ENCODE data around the gene HDAC10. TPM values are rescaled to one million over a fixed set of nuclear protein-coding genes. Genes with fewer than 3 reads are reported as not detected.

Gene HDAC10
- total and polyA plus RNA-seq, 10 of the 15 experiments (the other 5 are each of a cell fraction or from before 2014, with no cell fraction given) = 0.26 to 48.6 (median 5.0) TPM

- POLR2A ChIA-PET = no interaction called here
Measured at GRCh38 chr22:50204571-50204970, 46.5 kb downstream of the HDAC10 start.

GRCh38 chr22:50203288-50203687 lies 47.8 kb downstream of the HDAC10 start:
- Histone ChIP-seq H3K79me2 (ENCODE audit: control insufficient read depth, insufficient read depth, low read length) (peaks cover 15% of the 10 kb centered on the region), H4K20me1 (ENCODE audit: control insufficient read depth, insufficient read depth) (no peaks in the 10 kb centered on the region)
- CTCF ChIA-PET = interaction anchor here (0.6 to 1.5 kb wide), 2 partner anchors 12 to 57 kb away, joined by 3 to 5 read pairs; no protein-coding TSS in a partner anchor

More at GRCh38 chr22:50204571-50204970, 46.5 kb downstream of the HDAC10 start:
- in situ Hi-C loops (cut with MboI) = no loop called here
- Histone ChIP-seq H3K79me2 (ENCODE audit: control insufficient read depth, insufficient read depth, low read length) (peaks cover 15% of the 10 kb centered on the region), H3K9me3 (replicated peaks; ENCODE audit: control insufficient read depth, insufficient read depth, low read length) (no peaks in the 10 kb centered on the region), H3K36me3 (ENCODE audit: control insufficient read depth in 2 of 2, insufficient read depth in 2 of 2, low read length in 1 of 2) (peaks cover 0 to 6% of the 10 kb centered on the region in 2 experiments), H3K4me3 (no peak overlapping the region), H3K4me1 (ENCODE audit: control insufficient read depth, insufficient read depth, low read length) (peaks cover 9% of the 10 kb centered on the region), H4K20me1 (ENCODE audit: control insufficient read depth, insufficient read depth) (no peaks in the 10 kb centered on the region), H3K27ac (ENCODE audit: control insufficient read depth, insufficient read depth) (no peak overlapping the region), H3K4me2 (ENCODE audit: control insufficient read depth, insufficient read depth) (no peak overlapping the region), H2AFZ (ENCODE audit: control insufficient read depth, low read depth, low read length) (no peak overlapping the region), H3K9ac (ENCODE audit: control insufficient read depth, insufficient read depth, low read length) (no peak overlapping the region), H3K27me3 (replicated peaks in 1 of 2; ENCODE audit: control insufficient read depth in 2 of 2, insufficient read depth in 2 of 2, low read length in 1 of 2) (no peaks in the 10 kb centered on the region)
- no TSS peak for BruUV-seq (replicated peaks)
- ChIA-PET RAD21 (ENCODE audit: unreplicated experiment) (no interaction called here), SMC1A (ENCODE audit: uncharacterized antibody, unreplicated experiment) (interaction anchor here (0.6 kb wide), 1 partner anchor 289 kb away, joined by 3 read pairs; no protein-coding TSS in a partner anchor), CTCF (interaction anchor here (0.6 to 0.8 kb wide), 2 partner anchors 18 to 56 kb away, joined by 3 to 4 read pairs; no protein-coding TSS in a partner anchor)
- FAIRE-seq (no peak), DNase-seq (ENCODE audit: low read depth, low spot score) (no peak), ATAC-seq (no peak)
- intact Hi-C loops (cut with micrococcal nuclease; ENCODE audit: unreplicated experiment) = no loop called here
- no peak for TF ChIP-seq ASH2L (IDR thresholded peaks at IDR 0.05; ENCODE audit: borderline replicate concordance, low read depth)
- WGBS (ENCODE audit: insufficient coverage, insufficient replicate concordance, low lambda C conversion rate, missing lambda C conversion rate) = 99% methylated on average over 7 of the region's 7 CpGs

More at GRCh38 chr22:50203288-50203687, 47.8 kb downstream of the HDAC10 start:
- Histone ChIP-seq H3K4me2 (ENCODE audit: control insufficient read depth, insufficient read depth) (no peak overlapping the region), H3K9me3 (replicated peaks; ENCODE audit: control insufficient read depth, insufficient read depth, low read length) (no peaks in the 10 kb centered on the region), H3K27ac (ENCODE audit: control insufficient read depth, insufficient read depth) (no peak overlapping the region), H3K4me1 (ENCODE audit: control insufficient read depth, insufficient read depth, low read length) (peaks cover 10% of the 10 kb centered on the region), H3K4me3 (no peak overlapping the region), H3K36me3 (ENCODE audit: control insufficient read depth in 2 of 2, insufficient read depth in 2 of 2, low read length in 1 of 2) (peaks cover 5 to 6% of the 10 kb centered on the region in 2 experiments), H2AFZ (ENCODE audit: control insufficient read depth, low read depth, low read length) (no peak overlapping the region), H3K27me3 (replicated peaks in 1 of 2; ENCODE audit: control insufficient read depth in 2 of 2, insufficient read depth in 2 of 2, low read length in 1 of 2) (no peaks in the 10 kb centered on the region), H3K9ac (ENCODE audit: control insufficient read depth, insufficient read depth, low read length) (no peak overlapping the region)
- in situ Hi-C loops (cut with MboI) = no loop called here
- ATAC-seq (no peak), DNase-seq (ENCODE audit: low read depth, low spot score) (no peak), FAIRE-seq (no peak)
- TF ChIP-seq ZSCAN29 (IDR thresholded peaks at IDR 0.05) = no peak
- WGBS (ENCODE audit: insufficient coverage, insufficient replicate concordance, low lambda C conversion rate, missing lambda C conversion rate) = 100% methylated on average over 1 of the region's 1 CpG
- RAD21 ChIA-PET (ENCODE audit: unreplicated experiment) = interaction anchor here (1.3 kb wide), 1 partner anchor 12 kb away, joined by 5 read pairs; no protein-coding TSS in a partner anchor
- SMC1A ChIA-PET (ENCODE audit: uncharacterized antibody, unreplicated experiment) = interaction anchor here (2.0 kb wide), 1 partner anchor 16 kb away, joined by 4 read pairs; no protein-coding TSS in a partner anchor
- BruUV-seq (replicated peaks) = no TSS peak
- POLR2A ChIA-PET = interaction anchor here (1.1 kb wide), 1 partner anchor 13 kb away, joined by 3 read pairs; no protein-coding TSS in a partner anchor
- intact Hi-C loops (cut with micrococcal nuclease; ENCODE audit: unreplicated experiment) = no loop called here

Data from GM12878 (cell line).